ENCODE measurements around the gene KRTAP1-3. TPM values are rescaled to one million over a fixed set of nuclear protein-coding genes. Genes with fewer than 3 reads are reported as not detected.
"Not testable (repeated sequence)": the region's sequence is repeated elsewhere in the genome, so short reads cannot be mapped to it uniquely, and the experiment has no call there.

The KRTAP1-3 gene
- not detected for polyA plus RNA-seq (ENCODE audit: insufficient read length in 4 of 4)

GRCh38 chr17:41034346-41034935, at the start of gene KRTAP1-3:
TSS of gene KRTAP1-3 (minus strand) at chr17:41034874. CDS start at chr17:41034821, 53 bp downstream.
- DNase-seq (ENCODE audit: low read depth in 4 of 4, low spot score in 2 of 4), result not testable (repeated sequence)

GRCh38 chr17:41084100-41084856, 49.6 kb upstream of the KRTAP1-3 start, which contains the start of gene KRTAP4-7:
TSS of gene KRTAP4-7 (plus strand) at chr17:41084150. CDS start at chr17:41084207, 57 bp downstream.
- not testable (repeated sequence) for DNase-seq (ENCODE audit: low read depth in 4 of 4, low spot score in 2 of 4)

- not testable (repeated sequence) for DNase-seq (ENCODE audit: low read depth in 4 of 4, low spot score in 2 of 4)
Observed at GRCh38 chr17:41083427-41083826, 48.8 kb upstream of the KRTAP1-3 start.

- no peak for DNase-seq (ENCODE audit: low read depth in 4 of 4, low spot score in 2 of 4)
Observed at GRCh38 chr17:41082626-41083025, 48.0 kb upstream of the KRTAP1-3 start.

GRCh38 chr17:41076788-41077187, 42.1 kb upstream of the KRTAP1-3 start:
- DNase-seq (ENCODE audit: low read depth in 4 of 4, low spot score in 2 of 4), result no peak

GRCh38 chr17:41073676-41074075, 39.0 kb upstream of the KRTAP1-3 start:
- DNase-seq (ENCODE audit: low read depth in 4 of 4, low spot score in 2 of 4), result no peak

GRCh38 chr17:41071606-41072360, 37.1 kb upstream of the KRTAP1-3 start:
- no peak for DNase-seq (ENCODE audit: low read depth in 4 of 4, low spot score in 2 of 4)

- no peak for DNase-seq (ENCODE audit: low read depth in 4 of 4, low spot score in 2 of 4)
Observed at GRCh38 chr17:41069031-41069430, 34.4 kb upstream of the KRTAP1-3 start.

- no peak for DNase-seq (ENCODE audit: low read depth in 4 of 4, low spot score in 2 of 4)
Observed at GRCh38 chr17:41067281-41067680, 32.6 kb upstream of the KRTAP1-3 start.

GRCh38 chr17:41065829-41066624, 31.4 kb upstream of the KRTAP1-3 start, which contains the start of gene KRTAP2-4:
TSS of gene KRTAP2-4 (minus strand) at chr17:41065879. CDS start at chr17:41065845, 34 bp downstream.
- DNase-seq (ENCODE audit: low read depth in 4 of 4, low spot score in 2 of 4), result no peak

GRCh38 chr17:41065016-41065689, 30.5 kb upstream of the KRTAP1-3 start:
- DNase-seq (ENCODE audit: low read depth in 4 of 4, low spot score in 2 of 4), result not testable (repeated sequence)

GRCh38 chr17:41064301-41064700, 29.6 kb upstream of the KRTAP1-3 start:
- DNase-seq (ENCODE audit: low read depth in 4 of 4, low spot score in 2 of 4), result no peak

- no peak for DNase-seq (ENCODE audit: low read depth in 4 of 4, low spot score in 2 of 4)
Observed at GRCh38 chr17:41063449-41063848, 28.8 kb upstream of the KRTAP1-3 start.

GRCh38 chr17:41061964-41062363, 27.3 kb upstream of the KRTAP1-3 start:
- DNase-seq (ENCODE audit: low read depth in 4 of 4, low spot score in 2 of 4), result no peak

GRCh38 chr17:41060052-41060604, 25.5 kb upstream of the KRTAP1-3 start, which contains the start of gene KRTAP2-3:
TSS of gene KRTAP2-3 (minus strand) at chr17:41060114. CDS start at chr17:41060050, 64 bp downstream.
- no peak for DNase-seq (ENCODE audit: low read depth in 4 of 4, low spot score in 2 of 4)

GRCh38 chr17:41059276-41060051, 24.8 kb upstream of the KRTAP1-3 start:
- DNase-seq (ENCODE audit: low read depth in 4 of 4, low spot score in 2 of 4), result not testable (repeated sequence)

- DNase-seq (ENCODE audit: low read depth in 4 of 4, low spot score in 2 of 4), result no peak
Observed at GRCh38 chr17:41058741-41059140, 24.1 kb upstream of the KRTAP1-3 start.

GRCh38 chr17:41057547-41057946, 22.9 kb upstream of the KRTAP1-3 start:
- no peak for DNase-seq (ENCODE audit: low read depth in 4 of 4, low spot score in 2 of 4)
